GM18519 (cell line): ENCODE results near the gene RRBP1.

Source experiments
- ATAC-seq: cut with Tn5 transposase; IDR thresholded peaks from one replicate; pipeline ENCODE4 v1.9.1; 2021; ENCODE audit warnings: mild to moderate bottlenecking, moderate library complexity; ENCODE audit not compliant: unreplicated experiment, low FRiP score

RRBP1 gene

GRCh38 chr20:17684077-17684888, 2.2 kb upstream of the RRBP1 start:
- ATAC-seq: no peak

- ATAC-seq: no peak
These were observed 1.4 kb upstream of the RRBP1 start for GRCh38 chr20:17683218-17684076.

GRCh38 chr20:17682889-17683198, 802 bp upstream of the RRBP1 start:
- no peak for ATAC-seq

- no peak for ATAC-seq
These were observed 328 bp downstream of the RRBP1 start for GRCh38 chr20:17681726-17682102.

GRCh38 chr20:17680836-17681725, 961 bp downstream of the RRBP1 start:
- peak; percentile 26 for ATAC-seq

GRCh38 chr20:17679941-17680835, 1.9 kb downstream of the RRBP1 start:
- no peak for ATAC-seq

- no peak for ATAC-seq
These were observed 3.2 kb downstream of the RRBP1 start for GRCh38 chr20:17678886-17679285.

GRCh38 chr20:17678295-17678694, 3.7 kb downstream of the RRBP1 start:
- ATAC-seq: no peak

GRCh38 chr20:17676942-17677341, 5.1 kb downstream of the RRBP1 start:
- ATAC-seq: no peak

GRCh38 chr20:17676378-17676759, 5.7 kb downstream of the RRBP1 start:
- ATAC-seq: no peak

- ATAC-seq: no peak
These were observed 6.3 kb downstream of the RRBP1 start for GRCh38 chr20:17675519-17676377.

GRCh38 chr20:17674722-17675518, 7.1 kb downstream of the RRBP1 start:
- no peak for ATAC-seq

GRCh38 chr20:17673084-17673483, 9.0 kb downstream of the RRBP1 start:
- ATAC-seq: no peak

- ATAC-seq: no peak
These were observed 10.5 kb downstream of the RRBP1 start for GRCh38 chr20:17671565-17671964.

GRCh38 chr20:17671011-17671410, 11.0 kb downstream of the RRBP1 start:
- no peak for ATAC-seq

- ATAC-seq: no peak
These were observed 12.6 kb downstream of the RRBP1 start for GRCh38 chr20:17669306-17669931.

GRCh38 chr20:17668432-17668831, 13.6 kb downstream of the RRBP1 start:
- no peak for ATAC-seq

GRCh38 chr20:17667445-17667844, 14.6 kb downstream of the RRBP1 start:
- ATAC-seq: no peak
